Activated CD8-positive, alpha-beta memory T cell treated with anti-CD3 and anti-CD28 coated beads, Interleukin-2, amount 10 ng/mL, durations not matched to agents 7 days and 5 days (primary cell): ENCODE data around the gene DSCAM. TPM values are rescaled to one million over a fixed set of nuclear protein-coding genes. Genes with fewer than 3 reads are reported as not detected.

Experiments
- ATAC-seq: fragments of 150-1000 bp; cut with Tn5 transposase; one replicate; pipeline ENCODE4 v1.10.0; 2021; ENCODE audit warnings: moderate library complexity
- CTCF ChIA-PET: fragments of 350-600 bp; sonication (Branson Sonifier 250); formaldehyde crosslinking; loops from one replicate; lab custom pipeline; 2021; ENCODE audit warnings: antibody characterized with exemption; lab: Charles Lee
- DNase-seq: peaks from one replicate; pipeline ENCODE4 v3.0.0-alpha.2; 2020
- H3K27ac Mint-ChIP-seq: one replicate; pipeline ENCODE4 v1.8.0; 2021; ENCODE audit warnings: mild to moderate bottlenecking, mixed read lengths
- H3K27me3 Mint-ChIP-seq: one replicate; pipeline ENCODE4 v1.8.0; 2021; ENCODE audit warnings: mixed read lengths
- H3K36me3 Mint-ChIP-seq: one replicate; pipeline ENCODE4 v1.8.0; 2021; ENCODE audit warnings: mild to moderate bottlenecking, mixed read lengths
- H3K4me1 Mint-ChIP-seq: one replicate; pipeline ENCODE4 v1.8.0; 2021; ENCODE audit warnings: mixed read lengths
- H3K4me3 Mint-ChIP-seq: one replicate; pipeline ENCODE4 v1.8.0; 2021; ENCODE audit warnings: mild to moderate bottlenecking, moderate library complexity, mixed read lengths
- H3K9me3 Mint-ChIP-seq: one replicate; pipeline ENCODE4 v1.8.0; 2022; ENCODE audit warnings: low read depth, mixed read lengths
- total RNA-seq, 2 experiments: library from RNA; stranded (reverse); gene quantifications; one replicate each; pipeline ENCODE4 v1.2.3, GENCODE V29; 2021

DSCAM gene
- total RNA-seq, 2 experiments from 2014 or later, result not detected

- CTCF ChIA-PET, result no interaction called here
Observed at GRCh38 chr21:40140675-40141074, 706.3 kb downstream of the DSCAM start.

GRCh38 chr21:40139636-40140035, 707.3 kb downstream of the DSCAM start:
- CTCF ChIA-PET, result no interaction called here
- H3K27me3 Mint-ChIP-seq, result no peaks in the 10 kb centered on the region

More at GRCh38 chr21:40140675-40141074, 706.3 kb downstream of the DSCAM start:
- Mint-ChIP-seq H3K4me3 (no peak overlapping the region), H3K27ac (no peak overlapping the region), H3K4me1 (no peaks in the 10 kb centered on the region), H3K36me3 (no peaks in the 10 kb centered on the region), H3K27me3 (no peaks in the 10 kb centered on the region), H3K9me3 (no peaks in the 10 kb centered on the region)
- ATAC-seq (no peak), DNase-seq (no peak)

GRCh38 chr21:40136571-40136970, 710.4 kb downstream of the DSCAM start:
- no peak for ATAC-seq
- Mint-ChIP-seq H3K9me3 (no peaks in the 10 kb centered on the region), H3K36me3 (no peaks in the 10 kb centered on the region), H3K4me3 (no peak overlapping the region), H3K27me3 (no peaks in the 10 kb centered on the region), H3K27ac (no peak overlapping the region), H3K4me1 (no peaks in the 10 kb centered on the region)
- DNase-seq, result no peak
- CTCF ChIA-PET, result no interaction called here

More at GRCh38 chr21:40139636-40140035, 707.3 kb downstream of the DSCAM start:
- Mint-ChIP-seq H3K36me3 (no peaks in the 10 kb centered on the region), H3K4me1 (no peaks in the 10 kb centered on the region), H3K9me3 (no peaks in the 10 kb centered on the region), H3K4me3 (no peak overlapping the region), H3K27ac (no peak overlapping the region)
- no peak for ATAC-seq
- no peak for DNase-seq

- Mint-ChIP-seq H3K9me3 (no peaks in the 10 kb centered on the region), H3K4me1 (no peaks in the 10 kb centered on the region), H3K27ac (no peak overlapping the region), H3K27me3 (no peaks in the 10 kb centered on the region), H3K36me3 (no peaks in the 10 kb centered on the region), H3K4me3 (no peak overlapping the region)
- DNase-seq (no peak), ATAC-seq (no peak)
- CTCF ChIA-PET, result interaction anchor here (1.5 kb wide), 1 partner anchor 9 kb away, joined by 7 read pairs; no protein-coding TSS in a partner anchor
Observed at GRCh38 chr21:40134731-40135492, 712.0 kb downstream of the DSCAM start.

GRCh38 chr21:40130476-40130875, 716.5 kb downstream of the DSCAM start:
- DNase-seq, result no peak
- no peak overlapping the region for H3K27ac Mint-ChIP-seq
- CTCF ChIA-PET, result no interaction called here
- ATAC-seq, result no peak
- H3K4me1 Mint-ChIP-seq, result no peaks in the 10 kb centered on the region
- H3K36me3 Mint-ChIP-seq, result no peaks in the 10 kb centered on the region
- H3K27me3 Mint-ChIP-seq, result no peaks in the 10 kb centered on the region
- H3K4me3 Mint-ChIP-seq, result no peak overlapping the region
- H3K9me3 Mint-ChIP-seq, result peaks cover 3% of the 10 kb centered on the region

GRCh38 chr21:40129809-40130208, 717.1 kb downstream of the DSCAM start:
- Mint-ChIP-seq H3K4me3 (no peak overlapping the region), H3K4me1 (no peaks in the 10 kb centered on the region), H3K27me3 (no peaks in the 10 kb centered on the region), H3K36me3 (no peaks in the 10 kb centered on the region), H3K9me3 (peaks cover 3% of the 10 kb centered on the region), H3K27ac (no peak overlapping the region)
- CTCF ChIA-PET, result no interaction called here
- DNase-seq, result no peak
- no peak for ATAC-seq

- Mint-ChIP-seq H3K4me1 (no peaks in the 10 kb centered on the region), H3K9me3 (peaks cover 3% of the 10 kb centered on the region), H3K4me3 (no peak overlapping the region), H3K36me3 (no peaks in the 10 kb centered on the region), H3K27ac (no peak overlapping the region), H3K27me3 (no peaks in the 10 kb centered on the region)
- no peak for ATAC-seq
- DNase-seq, result no peak
- CTCF ChIA-PET, result no interaction called here
Observed at GRCh38 chr21:40128891-40129290, 718.1 kb downstream of the DSCAM start.

- Mint-ChIP-seq H3K36me3 (no peaks in the 10 kb centered on the region), H3K4me3 (no peak overlapping the region), H3K27ac (no peak overlapping the region), H3K4me1 (no peaks in the 10 kb centered on the region), H3K27me3 (no peaks in the 10 kb centered on the region), H3K9me3 (peaks cover 3% of the 10 kb centered on the region)
- no peak for DNase-seq
- no peak for ATAC-seq
- CTCF ChIA-PET, result interaction anchor here (1.2 kb wide), 1 partner anchor 254 kb away, joined by 4 read pairs; the partner anchor contains the start of gene PCP4
Observed at GRCh38 chr21:40120940-40121575, 725.9 kb downstream of the DSCAM start.

- H3K4me3 Mint-ChIP-seq, result no peak overlapping the region
- DNase-seq (no peak), ATAC-seq (no peak)
- CTCF ChIA-PET, result no interaction called here
- no peaks in the 10 kb centered on the region for H3K27me3 Mint-ChIP-seq
- H3K36me3 Mint-ChIP-seq, result no peaks in the 10 kb centered on the region
- H3K4me1 Mint-ChIP-seq, result no peaks in the 10 kb centered on the region
- H3K27ac Mint-ChIP-seq, result no peak overlapping the region
- peaks cover 7% of the 10 kb centered on the region for H3K9me3 Mint-ChIP-seq
Observed at GRCh38 chr21:40118527-40118926, 728.4 kb downstream of the DSCAM start.

- H3K4me3 Mint-ChIP-seq, result no peak overlapping the region
- H3K9me3 Mint-ChIP-seq, result peaks cover 4% of the 10 kb centered on the region
- no peaks in the 10 kb centered on the region for H3K36me3 Mint-ChIP-seq
- no peak for ATAC-seq
- H3K4me1 Mint-ChIP-seq, result no peaks in the 10 kb centered on the region
- H3K27ac Mint-ChIP-seq, result no peak overlapping the region
- DNase-seq, result no peak
- H3K27me3 Mint-ChIP-seq, result no peaks in the 10 kb centered on the region
- CTCF ChIA-PET, result no interaction called here
Observed at GRCh38 chr21:40117236-40117635, 729.7 kb downstream of the DSCAM start.

GRCh38 chr21:40115775-40116174, 731.2 kb downstream of the DSCAM start:
- no peak overlapping the region for H3K27ac Mint-ChIP-seq
- ATAC-seq, result no peak
- no peaks in the 10 kb centered on the region for H3K36me3 Mint-ChIP-seq
- H3K4me3 Mint-ChIP-seq, result no peak overlapping the region
- H3K9me3 Mint-ChIP-seq, result peaks cover 4% of the 10 kb centered on the region
- no peaks in the 10 kb centered on the region for H3K27me3 Mint-ChIP-seq
- H3K4me1 Mint-ChIP-seq, result no peaks in the 10 kb centered on the region
- no peak for DNase-seq
- CTCF ChIA-PET, result no interaction called here

GRCh38 chr21:40102682-40103081, 744.3 kb downstream of the DSCAM start:
- ATAC-seq (no peak), DNase-seq (no peak)
- H3K4me1 Mint-ChIP-seq, result no peaks in the 10 kb centered on the region
- no peak overlapping the region for H3K27ac Mint-ChIP-seq
- peaks cover 11% of the 10 kb centered on the region for H3K9me3 Mint-ChIP-seq
- H3K36me3 Mint-ChIP-seq, result no peaks in the 10 kb centered on the region
- CTCF ChIA-PET, result no interaction called here
- no peaks in the 10 kb centered on the region for H3K27me3 Mint-ChIP-seq
- no peak overlapping the region for H3K4me3 Mint-ChIP-seq

- no peak for ATAC-seq
- no peaks in the 10 kb centered on the region for H3K36me3 Mint-ChIP-seq
- peaks cover 14% of the 10 kb centered on the region for H3K9me3 Mint-ChIP-seq
- CTCF ChIA-PET, result no interaction called here
- no peak for DNase-seq
- H3K4me1 Mint-ChIP-seq, result no peaks in the 10 kb centered on the region
- no peaks in the 10 kb centered on the region for H3K27me3 Mint-ChIP-seq
- H3K4me3 Mint-ChIP-seq, result no peak overlapping the region
- H3K27ac Mint-ChIP-seq, result no peak overlapping the region
Observed at GRCh38 chr21:40099809-40100208, 747.1 kb downstream of the DSCAM start.

GRCh38 chr21:40095477-40095876, 751.5 kb downstream of the DSCAM start:
- Mint-ChIP-seq H3K27ac (no peak overlapping the region), H3K36me3 (no peaks in the 10 kb centered on the region), H3K9me3 (peaks cover 12% of the 10 kb centered on the region), H3K27me3 (no peaks in the 10 kb centered on the region), H3K4me3 (no peak overlapping the region), H3K4me1 (no peaks in the 10 kb centered on the region)
- ATAC-seq (no peak), DNase-seq (no peak)
- CTCF ChIA-PET, result no interaction called here
